Endodermal cell (in vitro differentiated cells): Measurements from ENCODE around the gene ANKRD45. TPM values are rescaled to one million over a fixed set of nuclear protein-coding genes. Genes with fewer than 3 reads are reported as not detected.
A peak's percentile ranks its signal among the peaks of the same experiment; 100 is the strongest.
"Not testable (repeated sequence)": the region's sequence is repeated elsewhere in the genome, so short reads cannot be mapped to it uniquely, and the experiment has no call there.

ENCODE experiments used
- DNase-seq: peaks from one replicate; pipeline ENCODE4 v3.0.0-alpha.2; 2017
- H3K27ac ChIP-seq: 2 replicates; pipeline ENCODE4 v1.5.1; 2013; ENCODE audit warnings: mild to moderate bottlenecking, low read depth, low read length, moderate library complexity
- H3K27me3 ChIP-seq: 2 replicates; pipeline ENCODE4 v1.6.1; 2013; ENCODE audit warnings: mild to moderate bottlenecking, low read length, moderate library complexity; ENCODE audit not compliant: insufficient read depth, control insufficient read depth, poor library complexity, severe bottlenecking
- H3K36me3 ChIP-seq: 2 replicates; pipeline ENCODE4 v1.7.0; 2013; ENCODE audit warnings: mild to moderate bottlenecking, low read length, moderate library complexity; ENCODE audit not compliant: control insufficient read depth, insufficient read depth
- H3K4me1 ChIP-seq: one replicate; pipeline ENCODE4 v1.7.0; 2013; ENCODE audit warnings: low read length; ENCODE audit not compliant: control insufficient read depth, insufficient read depth
- H3K4me3 ChIP-seq: 2 replicates; pipeline ENCODE4 v1.5.1; 2013; ENCODE audit warnings: mild to moderate bottlenecking, low read length, moderate library complexity
- H3K9ac ChIP-seq: 2 replicates; pipeline ENCODE4 v1.6.1; 2013; ENCODE audit warnings: mild to moderate bottlenecking, low read length, moderate library complexity; ENCODE audit not compliant: poor library complexity, severe bottlenecking; ENCODE audit errors: extremely low read depth
- H3K9me3 ChIP-seq: 2 replicates; pipeline ENCODE4 v1.6.1; 2013; ENCODE audit warnings: mild to moderate bottlenecking, low read length, moderate library complexity; ENCODE audit not compliant: control insufficient read depth
- H3K27ac Mint-ChIP-seq: 2 replicates; pipeline ENCODE4 v1.8.0; 2020; ENCODE audit warnings: mixed read lengths
- H3K27me3 Mint-ChIP-seq: 2 replicates; pipeline ENCODE4 v1.8.0; 2021; ENCODE audit warnings: mild to moderate bottlenecking, mixed read lengths; ENCODE audit not compliant: insufficient read depth
- H3K36me3 Mint-ChIP-seq: 2 replicates; pipeline ENCODE4 v1.8.0; 2020; ENCODE audit warnings: low read depth, mixed read lengths
- H3K4me1 Mint-ChIP-seq: 2 replicates; pipeline ENCODE4 v1.8.0; 2020; ENCODE audit warnings: mixed read lengths
- H3K4me3 Mint-ChIP-seq: 2 replicates; pipeline ENCODE4 v1.8.0; 2020; ENCODE audit warnings: mild to moderate bottlenecking, moderate library complexity, mixed read lengths
- H3K9me3 Mint-ChIP-seq: 2 replicates; pipeline ENCODE4 v1.8.0; 2020; ENCODE audit warnings: mild to moderate bottlenecking, mixed read lengths
- CTCF ChIP-seq: fragments of 200-600 bp; sonication (generic); conservative IDR thresholded peaks from 2 replicates; pipeline ENCODE4 v1.5.0; 2021; ENCODE audit warnings: antibody characterized with exemption, mild to moderate bottlenecking
- WGBS, 2 experiments: methylation state at CpG; one replicate each; pipeline versions ENCODE4 v1.1.5 to v1.1.7; 2013; ENCODE audit warnings: missing lambda C conversion rate in 2 of 2, mixed read lengths in 1 of 2; ENCODE audit not compliant: insufficient coverage in 1 of 2, insufficient read length in 1 of 2; 5-methylcytosine and 5-hydroxymethylcytosine counted together
- total RNA-seq, 2 donors: library from RNA; stranded (reverse); fragmentation: NEBNext Ultra II Directional in 1 of 2; extraction: Animal tissue kit (Norgen Biotek cat#: 25700) in 1 of 2; gene quantifications; 2 replicates in 1 of 2; 3 replicates in 1 of 2; pipeline ENCODE4 v1.2.1, GENCODE V29; 2021

Gene ANKRD45
- total RNA-seq, 2 donors from 2014 or later = 1.5 to 1.9 TPM

GRCh38 chr1:173628888-173629287 lies 40.8 kb downstream of the ANKRD45 start:
- no peaks in the 10 kb centered on the region for H3K36me3 Mint-ChIP-seq
- no peaks in the 10 kb centered on the region for H3K9me3 Mint-ChIP-seq
- no peak overlapping the region for H3K4me3 Mint-ChIP-seq
- H3K27me3 Mint-ChIP-seq = no peaks in the 10 kb centered on the region
- H3K36me3 ChIP-seq = no peaks in the 10 kb centered on the region
- 90% methylated on average over 3 of the region's 3 CpGs; no CpG with 5 or more reads in 1 of the 2 experiments for WGBS, 2 experiments
- no peaks in the 10 kb centered on the region for H3K4me1 ChIP-seq
- H3K4me1 Mint-ChIP-seq = no peaks in the 10 kb centered on the region
- H3K27ac Mint-ChIP-seq = no peak overlapping the region
- no peaks in the 10 kb centered on the region for H3K9me3 ChIP-seq
- no peaks in the 10 kb centered on the region for H3K27me3 ChIP-seq
- no peak overlapping the region for H3K27ac ChIP-seq
- no peak for DNase-seq
- H3K9ac ChIP-seq = no peak overlapping the region
- no peak overlapping the region for H3K4me3 ChIP-seq
- peak; percentile 53 for TF ChIP-seq CTCF

- Mint-ChIP-seq H3K36me3 (peaks cover 6% of the 10 kb centered on the region), H3K4me1 (no peaks in the 10 kb centered on the region), H3K4me3 (no peak overlapping the region), H3K27ac (no peak overlapping the region), H3K27me3 (no peaks in the 10 kb centered on the region), H3K9me3 (peaks cover 11% of the 10 kb centered on the region)
- H3K4me3 ChIP-seq = no peak overlapping the region
- DNase-seq = no peak
- TF ChIP-seq CTCF = no peak
- no peaks in the 10 kb centered on the region for H3K36me3 ChIP-seq
- H3K9ac ChIP-seq = no peak overlapping the region
- no peak overlapping the region for H3K27ac ChIP-seq
- no peaks in the 10 kb centered on the region for H3K4me1 ChIP-seq
- peaks cover 16% of the 10 kb centered on the region for H3K9me3 ChIP-seq
- no peaks in the 10 kb centered on the region for H3K27me3 ChIP-seq
These were observed 42.4 kb downstream of the ANKRD45 start for GRCh38 chr1:173627269-173627668.

GRCh38 chr1:173616859-173617258 lies 52.8 kb downstream of the ANKRD45 start:
- Mint-ChIP-seq H3K4me1 (peaks cover 10% of the 10 kb centered on the region), H3K27me3 (peaks cover 4% of the 10 kb centered on the region), H3K27ac (no peak overlapping the region), H3K36me3 (peaks cover 12% of the 10 kb centered on the region), H3K4me3 (no peak overlapping the region), H3K9me3 (peaks cover 68% of the 10 kb centered on the region)
- Histone ChIP-seq H3K4me3 (no peak overlapping the region), H3K9ac (no peak overlapping the region), H3K27me3 (no peaks in the 10 kb centered on the region), H3K9me3 (peaks cover 43% of the 10 kb centered on the region), H3K4me1 (no peaks in the 10 kb centered on the region), H3K36me3 (no peaks in the 10 kb centered on the region), H3K27ac (no peak overlapping the region)
- 90% methylated on average over 2 to 4 of the region's 4 CpGs for WGBS, 2 experiments
- DNase-seq = no peak
- no peak for TF ChIP-seq CTCF

- not testable (repeated sequence) for H3K4me1 ChIP-seq, H3K36me3 ChIP-seq
- H3K9me3 Mint-ChIP-seq = peaks cover 66% of the 10 kb centered on the region
These were observed 56.6 kb downstream of the ANKRD45 start for GRCh38 chr1:173613086-173613485.

More at GRCh38 chr1:173613086-173613485, 56.6 kb downstream of the ANKRD45 start:
- not testable (repeated sequence) for H3K27me3 Mint-ChIP-seq, H3K27ac Mint-ChIP-seq, H3K27me3 ChIP-seq, H3K27ac ChIP-seq, H3K4me3 ChIP-seq, H3K36me3 Mint-ChIP-seq, H3K9ac ChIP-seq, H3K4me1 Mint-ChIP-seq, H3K4me3 Mint-ChIP-seq, DNase-seq
- 93 to 99% methylated on average over 13 to 32 of the region's 32 CpGs for WGBS, 2 experiments
- H3K9me3 ChIP-seq = peaks cover 32% of the 10 kb centered on the region
